AG08395 (cell line): ENCODE data around the gene PLSCR3.
"Not testable (repeated sequence)": the region's sequence is repeated elsewhere in the genome, so short reads cannot be mapped to it uniquely, and the experiment has no call there.

Source experiments
- DNase-seq: peaks from one replicate; pipeline ENCODE4 v3.0.0; 2012; ENCODE audit warnings: mixed read lengths, low spot score

Gene PLSCR3

GRCh38 chr17:7380321-7380720 is 14.0 kb downstream of the PLSCR3 start:
- DNase-seq, result peak; percentile 82

DNA sequence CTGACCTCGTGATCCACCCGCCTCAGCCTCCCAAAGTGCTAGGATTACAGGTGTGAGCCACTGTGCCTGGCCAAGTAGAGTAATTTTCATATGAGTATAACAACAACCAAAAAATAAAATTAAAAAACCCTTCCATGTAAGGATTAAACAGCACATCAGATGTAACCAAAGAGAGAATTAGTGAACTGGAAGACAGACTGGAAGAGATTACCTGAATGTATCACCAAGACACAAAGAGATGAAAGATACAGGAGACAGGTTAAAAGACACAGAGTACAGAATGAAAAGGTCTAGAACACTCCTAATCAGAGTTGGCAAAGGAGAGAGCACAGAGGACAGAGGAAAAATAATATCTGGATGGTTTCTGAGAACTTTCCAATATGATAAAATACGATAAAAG is 15.2 kb downstream of the PLSCR3 start:
- DNase-seq, result no peak

DNA sequence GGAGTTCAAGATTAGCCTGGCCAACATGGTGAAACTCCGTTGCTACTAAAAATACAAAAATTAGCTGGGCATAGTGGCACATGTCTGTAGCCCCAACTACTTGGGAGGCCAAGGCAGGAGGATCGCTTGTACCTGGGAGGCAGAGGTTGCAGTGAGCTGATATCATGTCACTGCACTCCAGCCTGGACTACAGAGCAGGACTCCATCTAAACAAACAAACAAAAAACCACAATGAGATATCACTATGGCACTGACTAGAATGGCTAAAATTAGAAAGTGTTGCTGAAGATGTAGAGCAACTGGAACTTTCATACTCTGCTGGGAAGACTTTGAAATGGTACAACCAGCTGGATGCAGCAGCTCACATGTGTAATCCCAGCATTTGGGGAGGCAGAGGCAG is 20.0 kb downstream of the PLSCR3 start:
- DNase-seq, result no peak

DNA sequence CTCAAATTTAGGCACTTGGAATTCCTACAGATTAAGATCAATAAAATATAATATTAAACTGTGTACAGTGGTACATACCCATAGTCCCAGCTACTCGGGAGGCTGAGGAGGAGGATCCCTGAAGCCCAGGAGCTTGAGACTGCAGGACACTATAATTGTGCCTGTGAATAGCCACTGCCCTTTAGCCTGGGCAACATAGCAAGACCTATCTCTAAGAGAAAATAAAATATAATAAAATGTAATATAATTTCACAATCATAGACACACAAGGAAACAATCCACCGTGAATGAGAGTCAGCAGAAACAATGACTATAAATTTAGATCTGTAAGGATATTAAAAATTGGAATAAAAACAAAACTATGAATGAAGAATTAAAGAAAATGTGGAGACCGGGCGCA is 23.5 kb downstream of the PLSCR3 start:
- no peak for DNase-seq

- DNase-seq, result no peak
Observed at GRCh38 chr17:7369825-7370224, 24.5 kb downstream of the PLSCR3 start.

- not testable (repeated sequence) for DNase-seq
Observed at GRCh38 chr17:7368599-7368994, 25.7 kb downstream of the PLSCR3 start.

DNA sequence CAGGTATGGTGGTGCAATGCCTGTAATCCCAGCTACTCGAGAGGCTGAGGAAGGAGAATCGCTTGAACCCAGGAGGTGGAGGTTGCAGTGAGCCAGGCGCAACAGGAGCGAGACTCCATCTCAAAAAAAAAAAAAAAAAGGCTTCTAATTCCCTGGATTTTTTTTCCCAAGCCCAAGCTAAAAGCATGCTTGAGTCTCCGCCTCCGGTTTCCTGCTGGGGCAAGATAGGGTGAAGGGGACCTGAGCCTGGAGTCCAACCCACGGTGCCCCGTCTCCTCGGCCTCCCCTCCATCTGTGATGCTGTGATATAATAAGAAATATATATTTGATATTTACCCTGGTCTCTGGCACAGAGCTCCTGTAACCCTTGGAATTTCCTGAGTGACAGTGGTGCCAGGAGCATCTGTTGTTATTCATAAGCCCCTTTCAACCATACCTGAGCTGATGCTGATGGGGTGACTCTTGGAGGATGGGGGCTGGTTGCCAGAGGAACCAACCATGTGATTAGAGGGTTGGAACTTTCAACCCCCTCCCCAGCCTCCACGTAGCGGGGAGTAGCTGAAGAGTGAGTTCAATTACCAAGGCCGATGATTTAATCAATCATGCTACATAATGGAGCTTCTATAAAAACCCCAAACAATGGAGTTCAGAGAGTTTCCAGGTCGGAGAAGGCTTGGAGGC is 26.3 kb downstream of the PLSCR3 start:
- no peak for DNase-seq

- DNase-seq, result no peak
Observed at GRCh38 chr17:7367083-7367482, 27.2 kb downstream of the PLSCR3 start.

- DNase-seq, result not testable (repeated sequence)
Observed at GRCh38 chr17:7365963-7366362, 28.4 kb downstream of the PLSCR3 start.

GRCh38 chr17:7363311-7363710 is 31.0 kb downstream of the PLSCR3 start:
- no peak for DNase-seq

GRCh38 chr17:7361906-7362305 is 32.4 kb downstream of the PLSCR3 start:
- no peak for DNase-seq

GRCh38 chr17:7357381-7357780 is 36.9 kb downstream of the PLSCR3 start:
- no peak for DNase-seq

- no peak for DNase-seq
Observed at GRCh38 chr17:7356756-7357155, 37.6 kb downstream of the PLSCR3 start.

DNA sequence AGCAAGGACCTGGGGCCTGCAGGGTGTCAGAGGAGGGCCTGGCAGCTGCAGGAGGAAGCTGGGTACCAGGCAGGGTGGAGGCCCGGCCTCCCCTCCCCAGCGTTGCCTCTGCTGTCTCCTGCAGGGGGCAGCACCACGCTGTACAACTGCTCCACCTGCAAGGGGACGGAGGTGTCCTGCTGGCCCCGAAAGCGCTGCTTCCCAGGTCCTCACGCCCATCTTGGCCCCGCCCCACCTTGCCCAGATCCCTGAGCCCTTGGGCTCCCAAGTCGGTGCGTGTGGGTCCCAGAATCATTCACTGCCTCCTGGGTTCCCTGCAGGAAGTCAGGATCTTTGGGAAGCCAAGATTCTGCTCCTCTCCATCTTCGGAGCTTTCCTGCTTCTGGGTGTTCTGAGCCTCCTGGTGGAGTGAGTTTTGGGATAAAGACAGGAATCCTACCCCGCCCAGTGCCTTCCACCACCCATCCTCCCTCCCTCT is 38.2 kb downstream of the PLSCR3 start:
- DNase-seq, result peak; percentile 70

DNA sequence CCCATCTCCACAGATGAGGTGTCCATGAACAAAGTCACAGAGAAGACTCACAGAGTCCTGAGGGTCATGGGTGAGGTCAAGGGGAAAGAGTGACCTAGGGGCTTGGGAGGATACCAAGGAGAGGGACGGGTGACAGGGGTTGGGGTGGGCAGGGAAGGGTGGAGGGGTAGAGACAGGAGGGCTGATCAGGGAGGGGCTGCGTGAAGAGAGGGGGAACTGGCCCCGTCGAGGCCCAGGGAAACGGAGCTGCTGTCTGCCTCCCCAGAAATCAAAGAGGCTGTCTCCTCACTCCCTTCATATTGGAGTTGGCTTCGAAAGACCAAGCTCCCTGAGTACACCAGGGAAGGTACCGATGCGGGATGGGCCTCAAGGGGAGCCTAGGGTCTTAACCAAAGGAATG is 38.8 kb downstream of the PLSCR3 start:
- no peak for DNase-seq

GRCh38 chr17:7355053-7355452 is 39.3 kb downstream of the PLSCR3 start, which contains the start of gene TMEM95:
TSS of gene TMEM95 (plus strand) at chr17:7355156. CDS start at chr17:7355205, 49 bp downstream.
- DNase-seq, result peak; percentile 32

GRCh38 chr17:7354262-7354843 is 40.0 kb downstream of the PLSCR3 start:
- DNase-seq, result peak; percentile 17

GRCh38 chr17:7352910-7353635 is 41.3 kb downstream of the PLSCR3 start:
- DNase-seq, result no peak

DNA sequence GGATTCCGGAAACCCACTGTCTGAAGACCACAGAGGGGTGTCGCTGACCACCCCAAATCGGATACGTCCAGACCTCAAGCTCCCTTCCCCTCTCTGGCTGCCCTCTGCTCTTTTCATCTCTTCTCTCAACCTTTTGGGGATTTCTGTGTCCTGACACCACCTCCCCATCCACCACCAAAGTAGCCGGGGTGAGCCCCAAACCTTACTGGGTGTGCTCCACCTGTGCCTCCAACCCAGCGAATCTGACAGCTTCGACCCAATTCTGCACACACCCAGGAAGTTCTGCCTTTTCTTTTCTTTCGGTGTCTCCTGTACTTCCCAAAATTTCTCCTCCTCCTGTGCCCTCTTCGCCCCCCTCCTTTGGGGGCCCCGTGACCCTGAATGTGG is 41.8 kb downstream of the PLSCR3 start:
- DNase-seq, result no peak

- peak; percentile 96 for DNase-seq
Observed at GRCh38 chr17:7351665-7352502, 42.4 kb downstream of the PLSCR3 start, which contains the start of gene KCTD11. TSS of gene KCTD11 (plus strand) at chr17:7352162.

- peak; percentile 27 for DNase-seq
Observed at GRCh38 chr17:7348478-7349242, 45.7 kb downstream of the PLSCR3 start.
